HCEC 1CT (cell line): ENCODE measurements around the gene TYW5.

Experiments
- DNase-seq: peaks from one replicate; pipeline ENCODE4 v3.0.0-alpha.2; 2017

Gene TYW5, protein sequence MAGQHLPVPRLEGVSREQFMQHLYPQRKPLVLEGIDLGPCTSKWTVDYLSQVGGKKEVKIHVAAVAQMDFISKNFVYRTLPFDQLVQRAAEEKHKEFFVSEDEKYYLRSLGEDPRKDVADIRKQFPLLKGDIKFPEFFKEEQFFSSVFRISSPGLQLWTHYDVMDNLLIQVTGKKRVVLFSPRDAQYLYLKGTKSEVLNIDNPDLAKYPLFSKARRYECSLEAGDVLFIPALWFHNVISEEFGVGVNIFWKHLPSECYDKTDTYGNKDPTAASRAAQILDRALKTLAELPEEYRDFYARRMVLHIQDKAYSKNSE

DNA sequence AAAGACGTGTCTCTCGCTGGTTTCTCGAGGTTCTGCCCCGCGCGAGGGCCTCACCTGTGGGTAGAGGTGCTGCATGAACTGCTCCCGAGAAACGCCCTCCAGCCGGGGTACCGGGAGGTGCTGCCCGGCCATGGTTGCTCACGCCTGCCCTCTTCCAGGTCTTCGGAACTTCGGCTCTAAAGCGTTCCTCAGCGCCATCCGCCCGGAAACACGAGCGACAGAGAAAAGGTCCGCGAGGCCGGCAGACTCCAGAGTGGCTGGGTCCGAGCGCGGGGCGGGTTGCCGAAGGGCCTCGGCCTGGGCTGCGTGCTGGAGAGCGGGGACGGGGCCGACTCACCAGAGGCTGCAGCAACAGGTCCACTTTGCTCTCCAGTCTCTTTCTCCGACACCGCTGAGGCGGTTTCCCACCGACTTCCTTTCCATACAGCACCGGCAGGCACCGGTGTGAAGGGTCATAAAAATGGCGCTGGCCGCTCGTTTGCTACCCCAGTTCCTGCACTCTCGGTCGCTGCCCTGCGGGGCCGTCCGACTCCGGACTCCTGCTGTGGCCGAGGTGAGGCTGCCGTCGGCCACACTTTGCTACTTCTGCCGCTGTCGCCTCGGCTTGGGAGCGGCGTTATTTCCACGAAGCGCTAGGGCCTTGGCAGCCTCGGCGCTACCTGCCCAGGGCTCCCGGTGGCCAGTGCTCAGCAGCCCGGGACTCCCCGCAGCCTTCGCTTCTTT lies at the start of gene TYW5, which contains the start of gene MAIP1:
TYW5 (minus strand) TSS at position 153 of the 723 bp plus-strand sequence; CDS start at position 132, 21 bp downstream.
MAIP1 (plus strand) TSS at position 244 of the 723 bp plus-strand sequence; CDS start at position 461, 217 bp downstream.
- peak; percentile 87 for DNase-seq

DNA sequence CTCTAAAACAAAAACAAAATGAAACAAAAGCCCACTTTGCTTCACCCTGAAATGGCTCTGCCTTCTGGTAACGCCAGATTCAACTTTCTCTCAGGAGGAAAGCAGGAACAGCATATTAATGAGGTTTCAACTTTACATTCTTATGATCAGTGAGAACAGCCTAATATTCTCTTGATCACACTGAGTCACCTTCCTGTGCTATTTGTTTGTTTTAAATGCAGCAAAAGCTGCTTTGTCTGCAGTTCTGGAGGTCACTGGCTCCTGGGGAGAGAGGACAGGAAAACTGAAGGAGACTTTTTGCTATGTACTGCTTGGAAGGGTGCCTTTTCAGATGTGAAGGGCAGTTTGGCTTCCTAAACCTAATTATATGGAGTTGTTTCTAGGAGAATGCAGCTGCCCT lies 48.2 kb upstream of the TYW5 start:
- DNase-seq, result peak; percentile 40

DNA sequence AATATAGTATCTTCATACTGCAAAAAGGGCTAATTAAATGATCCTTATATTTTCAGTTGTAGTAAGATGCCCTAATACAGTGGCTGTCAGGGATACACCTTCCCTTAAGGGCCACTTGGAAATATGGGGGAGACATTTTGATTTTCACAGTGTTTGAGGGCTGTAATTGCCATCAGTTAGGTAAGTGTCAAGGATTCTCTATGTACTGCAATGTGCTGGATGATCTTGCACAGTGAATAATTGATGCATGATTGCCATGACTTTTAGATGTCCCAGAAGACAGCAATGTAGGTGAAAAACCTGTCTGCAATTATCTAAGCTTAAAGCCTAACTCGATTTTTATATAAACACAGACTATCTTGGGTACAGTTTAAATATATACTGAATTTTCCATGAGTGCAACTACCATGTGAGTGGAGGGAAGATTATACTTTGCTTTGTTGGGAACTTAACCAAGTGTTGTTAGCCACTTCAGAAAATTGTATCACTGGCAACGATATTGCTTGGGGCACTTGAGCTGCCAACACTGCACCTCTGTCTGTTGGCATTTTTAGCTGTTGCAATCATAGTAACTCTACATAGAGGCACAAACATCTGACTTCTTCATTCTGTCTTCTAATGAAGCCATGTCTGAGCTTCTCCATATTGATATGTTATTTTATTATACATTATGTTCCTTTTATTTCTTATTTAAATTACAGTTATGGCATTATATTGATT lies 45.3 kb upstream of the TYW5 start:
- no peak for DNase-seq

DNA sequence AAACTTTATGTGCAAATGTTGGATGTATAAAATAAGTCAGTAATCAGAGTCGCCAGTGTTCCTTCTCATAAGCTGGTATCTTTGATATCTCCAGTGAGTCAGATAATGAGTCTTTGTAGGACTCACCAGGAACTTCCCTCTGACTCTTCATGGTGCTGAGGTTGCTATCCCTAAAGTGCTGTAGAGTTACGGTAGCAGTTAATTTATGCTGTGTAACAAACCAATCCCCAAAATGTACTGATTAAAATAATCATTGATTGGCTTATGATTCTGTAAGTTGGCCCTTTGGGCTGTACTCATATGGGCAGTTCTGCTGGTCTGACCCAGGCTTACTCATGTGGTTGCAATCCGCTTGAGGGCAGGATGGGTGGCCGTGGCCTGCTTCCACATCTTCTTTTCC lies 43.9 kb upstream of the TYW5 start:
- no peak for DNase-seq

DNA sequence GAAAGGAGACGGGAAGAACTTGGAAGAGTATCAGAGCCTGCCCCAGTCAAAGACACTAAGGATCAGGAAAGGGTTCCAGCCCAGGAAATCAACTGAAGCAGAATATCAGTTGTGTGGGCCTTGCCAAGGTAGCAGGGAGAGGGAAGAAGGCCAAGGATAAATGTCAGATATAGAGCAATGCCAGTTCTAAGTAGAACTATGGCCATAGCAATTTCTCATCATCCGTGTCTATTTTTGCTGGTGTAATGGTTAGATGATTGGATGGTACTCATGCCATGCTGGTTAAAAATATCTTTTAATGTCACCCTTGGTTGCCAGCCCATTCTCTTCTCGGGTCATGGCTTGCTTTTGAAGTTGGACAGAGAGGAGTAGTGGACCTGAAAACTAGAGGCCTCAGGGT lies 42.0 kb upstream of the TYW5 start:
- no peak for DNase-seq

DNA sequence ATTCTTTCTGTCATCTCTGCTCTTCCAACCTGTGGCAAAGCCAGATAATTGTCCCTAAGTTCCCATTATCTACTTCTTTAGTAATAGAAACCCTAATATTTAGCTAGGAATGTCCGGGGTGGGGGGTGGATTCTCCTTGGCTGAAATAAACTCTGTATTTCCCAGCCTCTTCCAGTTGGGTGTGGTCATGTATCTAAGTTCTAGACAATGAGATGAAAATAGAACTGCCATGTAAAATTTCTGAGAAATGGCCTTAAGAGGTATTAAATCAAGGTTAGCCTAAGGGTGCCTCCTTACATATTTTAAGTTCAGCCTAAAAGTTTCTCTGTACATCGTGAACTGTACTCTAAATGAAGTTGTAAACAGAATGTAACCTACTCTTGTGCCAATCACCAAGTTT lies 39.6 kb upstream of the TYW5 start:
- no peak for DNase-seq

DNA sequence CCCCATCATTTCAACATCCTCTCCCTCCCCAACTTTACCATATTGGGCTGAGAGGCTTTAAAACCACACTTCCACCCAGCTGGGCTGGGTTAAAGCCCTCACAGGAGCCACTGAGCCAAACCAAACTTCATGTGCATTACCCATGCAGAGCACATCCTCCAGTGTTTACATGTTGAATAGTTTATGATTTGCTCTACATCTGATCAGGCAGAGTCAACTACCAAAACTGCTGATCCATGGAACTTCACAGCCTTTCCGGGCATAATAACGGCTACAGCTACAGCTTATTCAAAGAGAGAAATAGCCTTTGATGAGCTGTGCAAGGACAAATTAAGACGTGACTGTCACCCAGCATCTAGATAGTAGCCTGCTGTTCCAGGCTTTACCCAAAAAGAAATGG lies 39.1 kb upstream of the TYW5 start:
- no peak for DNase-seq

DNA sequence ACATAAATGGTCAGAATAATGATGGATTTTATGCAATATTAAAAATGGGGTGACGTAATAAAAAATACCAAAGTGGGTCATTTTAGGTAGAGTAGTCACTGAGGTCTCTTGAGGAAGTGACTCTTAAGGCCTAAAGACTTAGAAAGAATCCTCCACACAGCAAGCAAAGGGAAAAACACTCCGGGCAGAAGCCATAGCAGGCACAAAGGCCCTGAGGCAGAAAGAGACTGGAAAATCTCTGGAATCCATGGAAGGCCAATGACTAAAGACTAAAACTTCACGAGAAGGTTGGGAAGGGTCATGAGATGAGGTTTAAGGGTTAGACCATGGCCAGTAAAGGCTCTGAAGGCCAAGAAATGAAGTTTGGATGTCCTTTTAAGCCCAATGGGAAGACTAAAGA lies 37.0 kb upstream of the TYW5 start:
- DNase-seq, result no peak

DNA sequence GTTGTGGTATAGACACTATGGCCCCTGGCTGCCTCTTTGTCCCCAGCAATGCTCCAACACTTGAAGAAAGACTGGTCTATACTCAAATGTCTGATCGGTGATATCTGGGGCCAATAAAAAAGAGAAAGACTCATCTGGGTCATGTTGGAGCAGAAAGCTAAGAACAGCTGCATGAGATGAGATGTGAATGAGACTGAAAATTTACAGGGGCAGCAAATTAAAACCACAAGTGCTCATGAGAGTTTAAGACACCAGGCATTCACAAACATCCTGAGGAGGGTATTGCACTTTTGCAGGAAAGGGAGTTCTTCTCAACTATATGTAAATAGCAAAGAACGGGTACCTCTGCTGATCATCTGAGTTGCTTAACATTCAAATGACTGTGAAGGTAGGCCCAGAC lies 36.4 kb upstream of the TYW5 start:
- DNase-seq, result no peak

DNA sequence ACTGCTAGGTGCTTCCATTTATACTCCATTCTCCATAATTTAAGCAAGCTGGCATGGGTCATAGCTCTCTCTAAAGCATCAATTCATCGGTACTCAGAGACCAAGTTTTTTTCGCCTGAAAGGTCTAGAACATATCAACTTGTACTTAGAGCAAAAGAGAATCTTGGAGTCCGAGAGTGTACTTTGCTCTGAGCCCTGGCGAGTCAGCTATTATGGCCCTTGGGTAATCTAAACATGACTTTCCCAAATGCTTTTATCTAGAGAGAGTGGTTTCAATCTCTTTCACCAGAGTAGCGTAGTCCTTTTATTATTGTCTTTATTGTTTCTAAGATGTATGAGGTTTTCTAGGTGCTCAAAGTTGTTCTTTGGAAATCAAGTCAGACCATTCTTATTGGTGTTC lies 34.5 kb upstream of the TYW5 start:
- no peak for DNase-seq

DNA sequence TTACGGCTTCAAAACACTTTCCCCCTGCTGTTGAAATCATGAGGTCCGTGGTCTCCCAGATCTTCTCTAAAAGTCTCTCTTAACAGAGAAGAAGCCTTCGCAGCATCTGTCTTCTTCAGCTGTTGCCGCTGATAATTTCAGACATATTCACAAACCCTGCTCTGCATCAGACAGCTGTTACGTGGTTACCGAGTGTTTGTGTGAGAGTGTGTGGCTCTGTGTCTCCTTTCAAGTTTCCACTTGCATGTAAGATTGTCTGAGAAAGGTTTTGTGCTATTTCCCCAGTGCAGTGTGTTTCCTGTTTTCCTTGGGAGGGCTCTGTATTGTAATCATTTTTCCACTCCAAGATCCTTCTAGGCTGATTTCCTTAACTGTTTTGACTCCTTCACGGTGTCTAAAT lies 32.9 kb upstream of the TYW5 start:
- DNase-seq, result no peak

DNA sequence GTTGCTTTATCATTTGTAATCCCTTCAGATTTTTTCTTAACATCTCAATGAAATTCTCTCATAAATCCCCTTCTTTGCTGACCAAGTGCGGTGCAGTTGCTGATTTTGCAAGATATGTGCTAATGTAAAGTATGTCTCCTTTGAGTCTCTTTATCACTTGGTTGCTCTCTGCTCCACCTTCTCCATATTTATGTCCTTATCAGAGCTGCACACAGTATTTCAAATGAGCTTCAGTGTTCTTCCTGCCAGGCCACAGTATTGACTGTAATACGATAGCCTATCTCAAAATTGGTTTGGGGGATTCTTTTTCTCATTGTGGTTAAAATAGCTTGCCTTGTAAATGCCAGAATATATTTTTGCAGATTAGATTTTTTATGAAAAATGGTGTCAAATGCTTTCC lies 32.3 kb upstream of the TYW5 start:
- no peak for DNase-seq

DNA sequence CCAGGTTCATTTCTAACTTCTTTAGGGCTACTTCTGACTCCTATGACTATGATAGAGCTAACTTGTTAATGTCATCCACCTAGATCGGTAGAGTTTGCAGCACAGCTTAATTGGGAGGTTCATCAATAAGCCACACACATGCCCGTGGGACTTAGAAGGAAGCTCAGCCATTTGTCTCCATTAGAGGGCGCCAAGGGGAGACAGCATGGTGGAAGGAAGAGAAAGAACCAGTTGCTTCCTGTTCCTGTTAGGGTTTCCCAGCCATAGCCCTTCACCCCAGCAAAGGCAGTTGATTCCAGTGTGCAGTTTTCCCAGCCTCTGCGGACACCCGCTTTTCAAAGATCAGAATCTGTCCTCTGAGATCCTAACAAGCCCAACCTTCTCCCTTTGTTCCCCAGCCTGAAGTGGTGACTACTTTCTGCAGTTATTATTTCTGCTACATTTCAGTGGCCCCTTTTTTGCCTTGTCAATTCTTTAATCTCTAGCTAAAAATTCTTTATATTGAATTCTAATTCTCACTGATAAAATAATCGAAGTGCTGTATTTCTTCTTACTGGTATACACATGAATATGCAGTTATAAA lies 30.4 kb upstream of the TYW5 start:
- DNase-seq, result peak; percentile 77

DNA sequence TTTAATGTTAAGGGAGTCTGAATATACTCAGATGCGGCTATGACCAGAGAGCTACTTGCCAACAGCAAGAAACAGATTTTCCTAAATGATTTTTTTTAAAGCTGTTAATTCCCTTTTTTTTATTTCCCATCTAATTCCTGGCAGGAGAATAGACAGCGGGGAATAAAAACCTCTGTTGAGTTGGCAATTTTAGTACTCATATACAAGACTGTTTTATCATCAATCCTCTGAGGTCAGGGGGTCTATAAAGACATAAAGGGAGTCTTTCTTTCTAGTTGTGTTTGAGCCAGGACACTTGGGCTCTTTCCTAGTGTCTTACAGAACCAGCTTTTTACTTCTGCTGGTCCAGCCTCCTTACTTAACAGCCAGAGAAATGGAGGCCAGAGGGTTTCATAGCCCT lies 29.5 kb upstream of the TYW5 start:
- DNase-seq, result no peak

DNA sequence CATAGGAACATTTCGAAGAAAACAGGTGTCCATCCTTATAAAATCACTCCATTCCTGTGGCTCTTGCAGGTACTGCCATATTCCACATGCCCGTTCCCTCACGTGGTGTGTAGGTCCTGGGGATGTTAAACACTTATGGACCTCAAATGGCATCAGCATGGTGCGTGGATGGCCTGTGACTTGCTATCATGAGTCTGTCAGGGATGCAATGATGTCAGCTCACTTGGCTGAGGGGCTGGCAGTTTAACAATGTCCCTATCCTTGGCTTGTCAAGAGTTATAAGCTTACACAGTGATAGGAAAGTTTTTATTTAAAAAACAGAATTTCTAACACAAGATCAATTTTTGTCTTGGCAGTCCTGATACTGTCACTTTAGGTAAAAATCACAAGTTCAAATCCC lies 28.9 kb upstream of the TYW5 start:
- no peak for DNase-seq

DNA sequence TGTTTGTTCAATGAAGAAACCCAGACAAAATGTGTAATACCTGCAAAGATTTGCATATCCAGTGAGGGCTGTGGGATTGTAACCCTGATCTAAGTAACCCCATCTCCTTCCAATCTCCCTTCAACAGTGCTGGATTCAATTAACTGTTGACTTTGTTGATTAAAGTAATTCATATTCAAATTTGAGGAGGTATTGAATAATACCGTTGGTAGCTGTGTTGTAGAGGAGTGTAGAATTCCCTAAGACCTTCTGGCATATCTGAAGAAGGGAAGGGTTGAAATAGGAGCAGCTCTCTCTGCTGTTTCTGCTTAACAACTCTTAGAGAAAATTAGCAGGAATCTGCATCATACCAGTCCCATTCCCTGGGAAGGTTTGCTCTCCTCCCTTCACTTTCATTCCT lies 28.2 kb upstream of the TYW5 start:
- no peak for DNase-seq

DNA sequence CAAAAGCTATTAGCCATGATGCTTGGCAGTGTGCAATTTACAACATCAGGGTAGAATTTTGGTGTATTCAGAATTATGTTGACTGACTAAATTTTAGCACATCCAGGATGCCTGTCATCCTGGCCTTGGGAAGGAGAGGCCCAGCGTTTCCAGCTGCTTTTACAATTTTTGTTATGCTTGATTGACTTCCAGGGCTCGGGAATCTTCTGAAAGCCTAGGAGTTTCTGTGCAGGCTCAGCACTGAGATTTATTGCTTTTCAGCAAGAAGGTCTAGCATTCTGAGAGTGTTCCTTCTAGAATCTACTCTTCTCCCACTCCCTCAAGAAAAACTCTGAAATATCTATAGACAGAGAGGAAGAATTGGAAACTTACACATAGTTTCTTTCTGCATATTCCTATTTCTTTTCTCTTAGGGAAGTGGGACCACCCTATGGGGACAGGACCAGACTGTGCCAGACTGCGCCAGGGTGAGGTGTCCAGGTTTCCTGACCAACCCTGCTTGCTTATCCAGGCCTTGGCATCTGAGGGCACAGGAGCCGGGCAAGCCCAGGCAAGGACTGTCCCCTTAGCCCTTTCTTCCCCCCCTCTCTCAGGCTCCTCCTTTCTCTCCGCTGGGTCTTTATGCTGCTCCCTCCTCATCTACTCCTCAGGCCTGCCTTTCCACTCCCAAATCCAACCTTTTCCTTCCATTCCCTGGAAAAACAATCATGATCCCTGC lies 27.0 kb upstream of the TYW5 start:
- DNase-seq, result no peak

DNA sequence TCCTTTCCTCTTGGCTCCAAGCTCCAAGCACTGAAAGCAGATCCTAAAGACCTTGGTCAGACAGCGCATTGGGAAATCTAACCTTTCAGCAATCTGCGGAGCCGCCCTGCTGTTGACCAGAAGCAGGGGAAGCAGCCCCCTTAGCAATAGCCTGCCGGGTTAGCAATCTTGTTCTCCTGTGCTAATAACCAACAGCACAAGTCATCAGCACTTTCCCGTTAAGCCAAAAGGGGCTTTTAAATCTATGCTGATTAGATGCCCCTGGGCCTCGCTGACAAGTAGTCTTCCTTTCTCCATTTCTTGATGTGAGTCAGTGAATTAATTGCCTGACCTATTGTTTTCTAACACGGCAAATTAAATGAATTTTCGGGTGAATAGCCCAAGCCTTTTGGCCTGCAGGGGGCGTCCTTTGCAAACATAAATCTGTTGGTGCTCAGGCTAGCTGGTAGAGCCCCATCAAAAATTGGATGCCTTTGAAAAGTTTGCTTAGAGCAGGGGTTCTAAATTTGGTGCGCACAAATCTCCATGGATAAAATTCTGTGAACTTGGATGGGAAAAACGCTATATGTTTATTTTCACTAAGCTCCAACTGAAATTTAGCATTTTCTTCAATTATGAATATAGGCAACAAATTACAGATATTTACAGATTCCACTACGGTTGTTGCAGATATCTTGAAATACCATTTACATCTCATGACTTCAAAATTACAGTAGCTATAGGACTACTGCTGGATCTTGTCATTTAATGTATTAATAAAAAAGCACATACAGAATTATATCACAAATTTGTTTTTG lies 24.7 kb upstream of the TYW5 start:
- DNase-seq, result peak; percentile 70

DNA sequence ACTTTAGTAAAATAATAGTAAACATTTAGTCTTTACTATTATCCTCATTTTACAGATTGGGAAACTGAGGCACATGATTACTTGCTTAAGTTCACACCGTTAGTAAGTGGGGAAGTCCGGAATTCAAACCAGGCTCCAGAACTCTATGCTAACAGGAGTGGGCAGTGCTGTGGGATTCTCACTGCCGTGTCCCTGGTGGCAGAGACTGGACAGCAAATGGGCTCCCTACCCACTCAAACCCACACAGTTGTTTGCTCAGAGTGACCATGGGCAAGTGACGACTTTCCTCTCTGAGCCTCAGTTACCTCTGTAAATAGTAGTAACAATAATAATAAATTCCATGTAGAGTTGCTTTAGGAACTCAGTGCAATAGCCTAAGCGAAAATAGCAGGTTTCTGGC lies 24.1 kb upstream of the TYW5 start:
- no peak for DNase-seq

DNA sequence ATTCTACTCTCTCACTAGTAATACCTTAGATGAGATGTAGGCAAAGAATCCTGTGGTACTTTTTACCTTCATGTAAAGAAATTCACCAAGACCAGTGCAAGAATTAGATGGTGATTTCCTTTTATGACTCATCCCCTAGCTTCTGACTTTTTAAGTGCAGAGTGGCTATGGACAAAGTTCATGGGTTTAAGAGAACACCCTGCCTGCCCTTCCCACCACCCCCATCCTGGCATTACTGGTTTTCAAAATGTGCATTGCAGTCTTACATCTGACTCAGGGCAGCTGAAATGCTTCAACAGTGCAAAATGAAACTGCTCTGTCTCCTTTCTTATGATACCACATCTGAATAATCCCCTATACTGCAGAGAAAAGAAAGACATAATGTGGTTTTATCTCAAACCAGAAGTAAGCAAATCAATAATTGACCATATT lies 22.7 kb upstream of the TYW5 start:
- DNase-seq, result peak; percentile 80

DNA sequence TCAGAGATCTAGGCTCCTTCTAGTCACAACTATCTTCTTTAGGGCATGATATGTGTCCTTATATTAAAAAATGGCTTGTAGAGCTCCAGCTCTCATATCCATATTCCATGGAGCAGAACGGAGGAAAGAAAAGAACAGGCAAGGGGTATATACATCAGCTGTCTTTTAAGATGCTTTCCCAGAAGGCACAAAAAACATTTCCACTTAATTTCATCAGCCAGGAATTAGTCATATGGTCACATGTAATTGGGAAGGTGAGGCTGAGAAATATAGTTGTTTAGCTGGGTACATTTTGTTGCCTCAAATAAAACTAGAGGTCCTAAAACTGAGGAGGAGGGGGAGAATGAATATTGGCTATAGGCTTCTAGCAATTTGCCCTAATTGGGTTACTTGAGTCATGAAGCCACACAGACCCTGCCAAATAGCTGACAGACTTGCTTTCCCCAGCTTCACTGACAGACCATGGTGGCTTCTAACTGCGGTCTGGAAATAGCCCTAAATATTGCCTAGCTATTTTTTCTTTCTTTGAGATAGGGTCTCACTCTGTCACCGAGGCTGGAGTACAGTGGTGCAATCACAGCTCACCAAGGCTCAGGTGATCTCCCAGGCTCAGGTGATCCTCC lies 20.1 kb upstream of the TYW5 start:
- peak; percentile 34 for DNase-seq
